Activated effector memory CD4-positive, alpha-beta T cell treated with anti-CD3 and anti-CD28 coated beads, Interleukin-2, amount 50 U/mL, for 16 hours (primary cell): ENCODE data around the gene ATP1A2.

ENCODE experiments used
- DNase-seq: peaks from one replicate; pipeline ENCODE4 v3.0.0-alpha.2; 2020

Gene ATP1A2

GRCh38 chr1:160186246-160186645, 70.7 kb downstream of the ATP1A2 start:
- DNase-seq = no peak

GRCh38 chr1:160186729-160187128, 71.2 kb downstream of the ATP1A2 start:
- DNase-seq = no peak

- no peak for DNase-seq
Observed at GRCh38 chr1:160187407-160187806, 71.8 kb downstream of the ATP1A2 start.

GRCh38 chr1:160188341-160188740, 72.8 kb downstream of the ATP1A2 start:
- no peak for DNase-seq

GRCh38 chr1:160189649-160190625, 74.4 kb downstream of the ATP1A2 start, which contains the start of gene CASQ1:
TSS of gene CASQ1 (plus strand) at chr1:160190575. CDS start at chr1:160190752, 177 bp downstream.
- no peak for DNase-seq

- DNase-seq = no peak
Observed at GRCh38 chr1:160191756-160192155, 76.2 kb downstream of the ATP1A2 start.

GRCh38 chr1:160192234-160192633, 76.7 kb downstream of the ATP1A2 start:
- DNase-seq = no peak
